Skeletal muscle tissue (tissue), 4 donors: ENCODE data around the gene SNCG. TPM values are rescaled to one million over a fixed set of nuclear protein-coding genes. Genes with fewer than 3 reads are reported as not detected.

Experiments
- H3K27ac ChIP-seq: one replicate; pipeline ENCODE4 v1.7.0; 2013; ENCODE audit warnings: mild to moderate bottlenecking, low read depth, low read length, inconsistent platforms
- H3K27me3 ChIP-seq, 3 donors: one replicate each; pipeline ENCODE4 v1.7.0; 2013; ENCODE audit warnings: low read length in 3 of 3; ENCODE audit not compliant: control insufficient read depth in 3 of 3, insufficient read depth in 3 of 3
- H3K36me3 ChIP-seq, 3 donors: one replicate each; pipeline ENCODE4 v1.7.0; 2013; ENCODE audit warnings: low read length in 3 of 3; ENCODE audit not compliant: control insufficient read depth in 3 of 3, insufficient read depth in 3 of 3
- H3K4me1 ChIP-seq, 3 donors: one replicate each; pipeline ENCODE4 v1.7.0; 2013; ENCODE audit warnings: low read length in 3 of 3, mild to moderate bottlenecking in 3 of 3; ENCODE audit not compliant: control insufficient read depth in 3 of 3, insufficient read depth in 3 of 3
- H3K4me3 ChIP-seq, 3 donors: one replicate each; pipeline ENCODE4 v1.7.0; 2013; ENCODE audit warnings: low read length in 3 of 3
- H3K9ac ChIP-seq, 3 donors: one replicate each; pipeline ENCODE4 v1.7.0; 2013; ENCODE audit warnings: low read length in 3 of 3, mild to moderate bottlenecking in 3 of 3, moderate library complexity in 2 of 3, low read depth in 1 of 3
- H3K9me3 ChIP-seq, 3 donors: one replicate each; pipeline ENCODE4 v1.7.0; 2013; ENCODE audit warnings: low read length in 3 of 3; ENCODE audit not compliant: control insufficient read depth in 3 of 3
- total RNA-seq: library from RNA; depleted of rRNA; stranded (reverse); fragments of >200 nt; gene quantifications from one replicate; pipeline ENCODE4 v1.2.3, GENCODE V29; 2014
- donor health status: Osteomylitis.

The SNCG gene
- total RNA-seq, 1 donor from 2014 or later, result 4.2 TPM

GRCh38 chr10:86953747-86954680, 4.4 kb upstream of the SNCG start:
- peaks cover 0 to 6% (median under 1%) of the 10 kb centered on the region in 3 donors for H3K27me3 ChIP-seq
- H3K36me3 ChIP-seq, result no peaks in the 10 kb centered on the region
- H3K9me3 ChIP-seq, result no peaks in the 10 kb centered on the region
- H3K27ac ChIP-seq, result peak overlapping the region; percentile 76
- H3K4me3 ChIP-seq, result peak overlapping the region in 2 of 3 donors; percentile 40 to 49
- H3K4me1 ChIP-seq, result peaks cover 21 to 48% (median 35%) of the 10 kb centered on the region in 3 donors
- peak overlapping the region; percentile 33 to 66 (median 50) for H3K9ac ChIP-seq

GRCh38 chr10:86954681-86955500, 3.5 kb upstream of the SNCG start:
- Histone ChIP-seq H3K4me1 (peaks cover 25 to 56% (median 38%) of the 10 kb centered on the region in 3 donors), H3K36me3 (no peaks in the 10 kb centered on the region), H3K27ac (peak overlapping the region; percentile 76), H3K9ac (peak overlapping the region; percentile 50 to 66 (median 59)), H3K9me3 (no peaks in the 10 kb centered on the region), H3K27me3 (peaks cover 0 to 6% (median 6%) of the 10 kb centered on the region in 3 donors), H3K4me3 (peak overlapping the region; percentile 51 to 58 (median 54))

GRCh38 chr10:86955501-86956194, 2.8 kb upstream of the SNCG start:
- peaks cover 29 to 63% (median 43%) of the 10 kb centered on the region in 3 donors for H3K4me1 ChIP-seq
- H3K27ac ChIP-seq, result peak overlapping the region; percentile 79

GRCh38 chr10:86956195-86956847, 2.1 kb upstream of the SNCG start:
- Histone ChIP-seq H3K4me3 (peak overlapping the region; percentile 51 to 68 (median 64)), H3K4me1 (peaks cover 29 to 66% (median 43%) of the 10 kb centered on the region in 3 donors), H3K9ac (peak overlapping the region in 2 of 3 donors; percentile 8 to 74), H3K36me3 (no peaks in the 10 kb centered on the region), H3K27ac (peak overlapping the region; percentile 79), H3K9me3 (no peaks in the 10 kb centered on the region), H3K27me3 (peaks cover 0 to 6% (median 6%) of the 10 kb centered on the region in 3 donors)

More at GRCh38 chr10:86955501-86956194, 2.8 kb upstream of the SNCG start:
- Histone ChIP-seq H3K36me3 (no peaks in the 10 kb centered on the region), H3K9me3 (no peaks in the 10 kb centered on the region), H3K4me3 (peak overlapping the region; percentile 51 to 68 (median 64)), H3K27me3 (peaks cover 0 to 6% (median 6%) of the 10 kb centered on the region in 3 donors), H3K9ac (peak overlapping the region; percentile 50 to 74 (median 59))

- peaks cover 29 to 66% (median 43%) of the 10 kb centered on the region in 3 donors for H3K4me1 ChIP-seq
- peak overlapping the region in 2 of 3 donors; percentile 8 to 74 for H3K9ac ChIP-seq
- peak overlapping the region; percentile 51 to 68 (median 64) for H3K4me3 ChIP-seq
- no peaks in the 10 kb centered on the region for H3K36me3 ChIP-seq
- no peaks in the 10 kb centered on the region for H3K9me3 ChIP-seq
- H3K27me3 ChIP-seq, result peaks cover 0 to 6% (median 6%) of the 10 kb centered on the region in 3 donors
- H3K27ac ChIP-seq, result peak overlapping the region; percentile 79
Observed at GRCh38 chr10:86956848-86957448, 1.5 kb upstream of the SNCG start.

- Histone ChIP-seq H3K9me3 (no peaks in the 10 kb centered on the region), H3K9ac (peak within 1 kb of the TSS; percentile 6 to 74 (median 22)), H3K36me3 (no peaks in the 10 kb centered on the region), H3K27me3 (peaks cover 0 to 6% (median 6%) of the 10 kb centered on the region in 3 donors), H3K4me1 (peaks cover 29 to 66% (median 43%) of the 10 kb centered on the region in 3 donors), H3K27ac (peak within 1 kb of the TSS; percentile 79), H3K4me3 (peak within 1 kb of the TSS; percentile 53 to 68 (median 67))
Observed at GRCh38 chr10:86957471-86958115, 806 bp upstream of the SNCG start, which contains the start of gene MMRN2. TSS of gene MMRN2 (minus strand) at chr10:86957615. CDS start at chr10:86957541, 74 bp downstream.

GRCh38 chr10:86958901-86959736, 720 bp downstream of the SNCG start:
- H3K27me3 ChIP-seq, result peaks cover 0 to 6% (median 6%) of the 10 kb centered on the region in 3 donors
- peak overlapping the region; percentile 58 for H3K27ac ChIP-seq
- no peaks in the 10 kb centered on the region for H3K36me3 ChIP-seq
- H3K9ac ChIP-seq, result peak overlapping the region in 2 of 3 donors; percentile 38 to 73
- peak overlapping the region; percentile 53 to 67 (median 60) for H3K4me3 ChIP-seq
- no peaks in the 10 kb centered on the region for H3K9me3 ChIP-seq
- peaks cover 25 to 59% (median 35%) of the 10 kb centered on the region in 3 donors for H3K4me1 ChIP-seq

GRCh38 chr10:86959737-86960002, 1.3 kb downstream of the SNCG start:
- Histone ChIP-seq H3K9ac (peak overlapping the region in 2 of 3 donors; percentile 38 to 73), H3K9me3 (no peaks in the 10 kb centered on the region), H3K4me1 (peaks cover 26 to 59% (median 32%) of the 10 kb centered on the region in 3 donors)

More at GRCh38 chr10:86959737-86960002, 1.3 kb downstream of the SNCG start:
- Histone ChIP-seq H3K36me3 (no peaks in the 10 kb centered on the region), H3K4me3 (peak overlapping the region in 1 of 3 donors; percentile 67), H3K27me3 (peaks cover 0 to 6% (median 6%) of the 10 kb centered on the region in 3 donors), H3K27ac (peak overlapping the region; percentile 58)
